ENCODE results near the gene TEX53.

DNA sequence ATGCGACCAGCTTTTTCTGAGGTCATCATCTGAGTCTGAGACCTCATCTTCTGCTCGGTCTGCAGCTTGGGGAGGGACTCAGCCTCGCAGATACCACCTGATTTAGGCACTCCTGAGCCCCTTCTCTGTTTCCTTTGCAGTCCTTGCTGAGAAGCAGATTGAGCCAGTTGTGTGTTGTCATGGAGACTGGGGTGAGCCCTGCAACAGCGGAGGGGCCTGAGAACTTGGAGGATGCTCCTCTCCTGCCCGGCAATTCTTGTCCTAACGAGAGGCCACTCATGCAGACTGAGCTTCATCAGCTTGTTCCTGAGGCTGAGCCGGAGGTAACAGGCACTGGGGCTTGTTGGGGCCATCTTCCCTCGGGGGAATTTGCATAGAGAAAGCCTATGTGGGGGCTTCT, 19.2 kb downstream of the TEX53 start:
- TF ChIP-seq, protein P1, sequence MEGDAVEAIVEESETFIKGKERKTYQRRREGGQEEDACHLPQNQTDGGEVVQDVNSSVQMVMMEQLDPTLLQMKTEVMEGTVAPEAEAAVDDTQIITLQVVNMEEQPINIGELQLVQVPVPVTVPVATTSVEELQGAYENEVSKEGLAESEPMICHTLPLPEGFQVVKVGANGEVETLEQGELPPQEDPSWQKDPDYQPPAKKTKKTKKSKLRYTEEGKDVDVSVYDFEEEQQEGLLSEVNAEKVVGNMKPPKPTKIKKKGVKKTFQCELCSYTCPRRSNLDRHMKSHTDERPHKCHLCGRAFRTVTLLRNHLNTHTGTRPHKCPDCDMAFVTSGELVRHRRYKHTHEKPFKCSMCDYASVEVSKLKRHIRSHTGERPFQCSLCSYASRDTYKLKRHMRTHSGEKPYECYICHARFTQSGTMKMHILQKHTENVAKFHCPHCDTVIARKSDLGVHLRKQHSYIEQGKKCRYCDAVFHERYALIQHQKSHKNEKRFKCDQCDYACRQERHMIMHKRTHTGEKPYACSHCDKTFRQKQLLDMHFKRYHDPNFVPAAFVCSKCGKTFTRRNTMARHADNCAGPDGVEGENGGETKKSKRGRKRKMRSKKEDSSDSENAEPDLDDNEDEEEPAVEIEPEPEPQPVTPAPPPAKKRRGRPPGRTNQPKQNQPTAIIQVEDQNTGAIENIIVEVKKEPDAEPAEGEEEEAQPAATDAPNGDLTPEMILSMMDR (IDR thresholded peaks at IDR 0.05), result no peak
- TF ChIP-seq POLR2A (IDR thresholded peaks at IDR 0.05), result no peak
